GM18505 (cell line): ENCODE measurements around the gene COL5A1.

ENCODE experiments used
- ATAC-seq: cut with Tn5 transposase; IDR thresholded peaks from one replicate; pipeline ENCODE4 v1.9.1; 2021; ENCODE audit not compliant: unreplicated experiment
- POLR2A ChIP-seq: IDR thresholded peaks from 4 replicates; pipeline ENCODE4 v1.6.1; 2011; ENCODE audit warnings: borderline replicate concordance; ENCODE audit not compliant: insufficient read depth, insufficient read length; ENCODE audit errors: extremely low read depth

COL5A1 gene

GRCh38 chr9:134617246-134617645, 24.4 kb upstream of the COL5A1 start:
- no peak for TF ChIP-seq POLR2A
- ATAC-seq: no peak

DNA sequence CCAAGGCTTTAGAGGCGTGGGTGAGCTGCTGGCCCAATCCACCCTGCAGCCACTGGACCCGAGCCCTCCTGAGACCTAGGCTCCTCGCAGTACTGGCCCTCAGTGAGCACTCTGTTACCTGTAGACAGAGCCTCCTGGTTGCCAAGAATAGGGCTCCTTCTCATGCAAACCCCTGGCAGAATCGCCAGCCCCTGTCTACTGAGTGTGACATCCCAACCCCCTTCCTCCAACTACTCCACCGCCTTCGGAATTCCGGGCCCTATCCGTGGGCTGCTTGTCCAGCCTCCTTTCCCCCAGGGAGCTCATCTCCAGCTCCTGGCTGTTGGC, 23.8 kb upstream of the COL5A1 start:
- ATAC-seq: no peak
- no peak for TF ChIP-seq POLR2A

DNA sequence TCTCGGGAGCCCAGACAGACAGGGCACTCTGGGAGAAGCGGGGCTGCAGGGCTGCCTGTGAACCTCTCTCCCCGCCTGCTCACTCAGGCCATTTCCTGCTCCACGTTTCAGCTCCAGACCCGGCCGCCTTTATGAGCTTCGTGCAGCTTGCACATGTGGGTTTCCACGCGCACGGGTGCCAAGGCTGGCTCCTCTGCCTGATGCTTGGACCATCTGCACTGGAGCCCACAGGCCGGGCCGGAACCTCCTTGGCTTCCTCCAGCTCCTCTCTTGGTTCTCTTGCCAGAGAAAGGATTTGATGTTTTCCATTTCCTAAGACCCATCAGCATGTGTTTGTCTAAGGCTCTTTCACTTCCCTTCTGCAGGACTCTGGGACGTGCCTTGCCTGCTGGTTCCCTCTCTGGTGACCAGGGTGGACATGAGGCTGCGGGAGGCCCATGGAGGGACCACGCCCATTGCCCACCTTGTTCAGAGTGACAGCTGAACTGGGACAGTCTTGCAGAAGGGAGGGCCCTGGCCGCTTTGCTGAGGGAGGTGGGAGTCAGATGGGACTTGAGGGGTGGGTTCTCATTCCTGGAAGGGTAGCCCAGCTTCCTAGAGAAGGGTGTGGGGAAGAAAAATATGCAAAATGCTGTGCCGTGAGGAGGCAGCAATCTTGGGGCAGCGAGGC, 23.3 kb upstream of the COL5A1 start:
- TF ChIP-seq POLR2A: no peak
- ATAC-seq: no peak

DNA sequence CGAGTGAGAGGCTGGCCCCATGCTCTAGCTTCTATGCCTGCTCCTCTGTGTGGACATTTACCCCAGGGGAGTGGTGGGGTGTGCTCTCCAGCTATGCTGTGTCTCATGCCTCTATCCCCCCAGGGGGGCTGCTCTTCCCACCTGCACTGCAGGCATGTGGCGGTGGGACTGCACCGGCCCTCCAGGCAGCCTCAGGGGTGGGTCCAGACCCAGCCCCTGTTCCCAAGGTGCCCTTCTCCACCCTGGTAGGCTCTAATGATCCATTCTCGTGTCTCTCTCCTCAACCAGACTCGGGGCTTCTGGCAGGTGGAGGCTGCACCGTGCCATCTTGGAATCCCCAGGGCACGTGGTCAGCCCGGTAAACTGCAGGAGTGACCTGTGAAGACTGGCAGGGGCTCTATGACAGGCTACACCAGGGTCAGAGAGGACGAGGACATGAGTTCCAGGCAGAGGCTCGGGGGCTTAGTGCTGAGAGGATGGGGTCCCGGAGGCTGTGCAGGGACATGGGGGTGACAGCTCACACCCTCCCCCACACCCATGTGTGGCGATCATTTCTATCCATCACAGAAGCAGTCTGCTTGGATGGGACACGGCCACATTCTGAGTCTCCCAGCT, 22.7 kb upstream of the COL5A1 start:
- TF ChIP-seq POLR2A: no peak
- ATAC-seq: no peak

GRCh38 chr9:134619448-134619982, 22.1 kb upstream of the COL5A1 start:
- no peak for ATAC-seq
- TF ChIP-seq POLR2A: no peak

DNA sequence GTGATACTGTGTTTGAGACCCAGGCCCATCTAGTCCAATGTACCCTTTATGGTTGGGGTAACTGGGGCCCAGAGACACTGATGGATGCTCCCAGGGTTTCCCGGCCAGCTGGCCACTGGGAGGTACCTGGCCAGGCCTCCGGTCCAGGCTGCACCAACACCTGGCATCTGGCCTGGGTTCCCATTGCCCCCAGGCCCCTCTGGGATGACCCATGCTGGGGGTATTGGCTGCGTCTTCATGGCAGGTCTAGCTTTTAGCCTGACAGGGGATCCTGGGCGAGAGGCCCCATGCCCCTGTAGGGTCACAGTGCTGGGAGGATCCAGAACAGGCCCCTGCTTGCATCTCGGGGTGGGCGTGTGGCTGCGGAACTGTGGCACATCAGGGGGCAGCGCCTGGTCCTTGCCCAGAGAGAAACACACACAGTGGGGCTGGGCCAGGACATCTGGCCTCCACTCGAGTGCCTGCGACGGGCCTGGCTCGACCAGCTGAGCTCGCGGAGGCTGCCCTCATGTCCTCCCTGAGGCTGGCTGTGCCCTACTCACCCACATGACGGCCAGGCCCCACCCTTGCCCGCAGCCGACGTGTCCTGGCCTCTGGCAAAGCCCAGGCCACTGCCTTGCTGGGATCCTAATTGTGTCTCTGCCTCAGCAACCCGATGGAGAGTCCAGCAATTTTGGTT, 21.5 kb upstream of the COL5A1 start:
- ATAC-seq: no peak
- no peak for TF ChIP-seq POLR2A

DNA sequence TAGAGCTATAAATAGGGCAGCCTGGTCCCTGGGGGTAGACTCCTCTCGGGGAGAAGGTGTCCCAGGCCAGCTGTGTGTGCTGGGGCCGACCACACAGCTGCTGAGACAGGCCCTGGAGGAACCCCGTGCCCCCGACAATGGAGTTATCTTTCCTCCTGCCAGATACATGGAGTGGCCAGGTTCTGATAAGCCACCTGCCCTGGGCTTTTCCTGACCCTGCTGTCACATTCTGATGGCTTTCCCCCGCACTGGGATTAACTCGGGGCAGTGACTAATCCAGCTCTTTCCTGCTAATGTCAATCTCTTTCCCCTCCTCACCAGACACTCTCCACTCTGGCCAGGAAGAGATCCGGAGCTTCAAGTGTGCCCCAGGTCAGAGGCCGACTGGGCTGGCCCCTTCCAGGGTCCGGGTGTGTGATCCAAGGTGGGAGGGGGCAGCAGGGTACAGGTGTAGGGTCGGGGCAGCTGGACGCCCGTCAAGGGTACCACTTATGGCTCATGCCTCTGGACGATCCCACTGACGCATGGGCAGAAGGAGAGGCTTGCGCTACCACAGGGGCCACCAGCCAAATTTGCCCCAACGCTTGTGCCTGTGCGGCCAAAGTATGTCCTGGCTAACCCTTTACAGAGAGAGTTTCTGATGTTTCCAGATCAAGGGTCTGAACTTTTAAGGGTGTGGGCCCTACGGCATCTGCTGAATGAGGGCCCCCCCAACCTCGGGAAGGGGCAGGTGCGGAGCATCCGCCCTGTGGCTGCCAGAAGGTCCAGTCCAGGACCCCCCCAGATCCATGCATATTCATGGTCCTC, 20.6 kb upstream of the COL5A1 start:
- ATAC-seq: no peak
- no peak for TF ChIP-seq POLR2A

- ATAC-seq: no peak
- no peak for TF ChIP-seq POLR2A
Measured at GRCh38 chr9:134621558-134622110, 20.0 kb upstream of the COL5A1 start.

DNA sequence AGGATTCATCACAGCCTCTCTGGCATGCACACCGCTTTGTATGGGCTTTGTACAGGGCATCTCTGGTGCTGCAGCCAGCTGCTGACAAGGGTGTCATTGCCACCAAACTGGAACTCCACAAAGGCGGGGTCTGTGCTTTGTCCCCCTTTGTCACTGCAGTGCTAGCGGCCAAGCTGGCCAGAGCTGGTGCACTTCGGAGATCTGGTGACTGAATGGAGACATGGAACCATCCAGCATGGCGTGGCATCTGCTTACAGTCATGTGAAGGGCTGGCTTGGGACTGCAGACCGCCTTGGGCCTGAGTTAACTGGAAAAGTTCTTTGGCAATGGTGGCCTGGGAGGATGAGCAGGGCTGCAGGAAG, 18.7 kb upstream of the COL5A1 start:
- ATAC-seq: no peak
- TF ChIP-seq POLR2A: no peak

- no peak for TF ChIP-seq POLR2A
- no peak for ATAC-seq
Measured at GRCh38 chr9:134623258-134624066, 18.1 kb upstream of the COL5A1 start.

GRCh38 chr9:134624137-134624591, 17.4 kb upstream of the COL5A1 start:
- TF ChIP-seq POLR2A: no peak
- no peak for ATAC-seq

DNA sequence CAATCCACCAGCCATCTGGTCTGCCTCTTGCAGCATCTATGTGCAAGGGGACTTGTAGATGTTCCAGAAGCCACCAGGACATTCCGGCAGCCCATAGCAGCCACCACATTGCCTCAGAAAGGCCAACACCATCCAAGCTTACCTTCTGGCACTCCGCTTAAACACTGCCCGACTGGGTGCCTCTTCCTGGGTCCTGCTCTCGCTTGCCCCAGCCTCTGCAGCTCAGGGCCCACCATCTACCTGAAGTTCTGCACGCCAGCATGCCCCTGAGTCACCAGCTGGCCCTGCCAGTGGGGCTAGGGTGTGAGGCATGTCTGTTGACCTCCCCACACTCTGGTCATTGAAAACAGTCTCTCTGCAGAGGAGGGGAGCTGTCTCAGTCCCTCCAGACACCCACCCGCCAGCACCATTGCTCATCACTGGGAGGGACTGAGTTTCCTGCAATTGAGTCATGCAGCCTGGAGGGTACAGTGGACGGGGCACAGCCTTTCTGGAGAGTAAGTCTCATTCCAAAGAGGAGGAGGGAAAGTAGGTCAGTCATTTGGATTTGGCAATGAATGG, 16.9 kb upstream of the COL5A1 start:
- no peak for ATAC-seq
- no peak for TF ChIP-seq POLR2A
